Thyroid gland (tissue), 4 donors: Measurements from ENCODE around the gene EFCAB7.
"Not testable (repeated sequence)": the region's sequence is repeated elsewhere in the genome, so short reads cannot be mapped to it uniquely, and the experiment has no call there.

Source experiments
- CTCF ChIP-seq, 6 experiments: fragments of 200-600 bp in 3 of 6; fragments of 450-650 bp in 3 of 6; sonication (generic) in 3 of 6; IDR thresholded peaks; one replicate each; pipeline ENCODE4 v1.5.1; 2016 to 2019; ENCODE audit warnings: antibody characterized with exemption in 6 of 6, mild to moderate bottlenecking in 2 of 6, inconsistent platforms in 1 of 6, moderate library complexity in 1 of 6
- POLR2A ChIP-seq, 2 donors: fragments of 450-650 bp; IDR thresholded peaks; one replicate each; pipeline ENCODE4 v1.6.1; 2017; ENCODE audit warnings: antibody characterized with exemption in 2 of 2, mild to moderate bottlenecking in 2 of 2, moderate library complexity in 1 of 2

DNA sequence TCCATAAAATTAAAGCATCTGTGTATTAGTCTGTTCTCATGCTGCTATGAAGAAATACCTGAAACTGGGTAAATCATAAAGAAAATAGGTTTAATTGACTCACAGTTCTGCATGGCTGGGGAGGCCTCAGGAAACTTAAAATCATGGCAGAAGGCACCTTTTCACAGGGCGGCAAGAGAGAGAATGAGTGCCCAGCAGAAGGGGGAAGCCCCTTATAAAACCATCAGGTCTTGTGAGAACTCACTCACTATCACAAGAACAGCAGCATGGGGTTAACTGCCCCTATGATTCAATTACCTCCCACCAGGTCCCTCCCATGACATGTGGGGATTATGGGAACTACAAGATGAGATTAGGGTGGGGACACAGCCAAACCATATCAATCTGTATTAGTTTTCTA is 63.0 kb downstream of the EFCAB7 start:
- not testable (repeated sequence) for TF ChIP-seq POLR2A, CTCF (IDR thresholded peaks at IDR 0.05)
